ENCODE measurements around the gene ARL8A.
"Not testable (repeated sequence)": the region's sequence is repeated elsewhere in the genome, so short reads cannot be mapped to it uniquely, and the experiment has no call there.

Gene ARL8A

GRCh38 chr1:202113690-202114300, 30.7 kb downstream of the ARL8A start:
- DNase-seq (ENCODE audit: low read depth in 3 of 3) = no peak

- DNase-seq (ENCODE audit: low read depth in 3 of 3) = no peak
Measured at GRCh38 chr1:202112859-202113689, 31.5 kb downstream of the ARL8A start.

- not testable (repeated sequence) for DNase-seq (ENCODE audit: low read depth in 3 of 3)
Measured at GRCh38 chr1:202111589-202111988, 32.9 kb downstream of the ARL8A start.

GRCh38 chr1:202110977-202111376, 33.6 kb downstream of the ARL8A start:
- DNase-seq (ENCODE audit: low read depth in 3 of 3) = no peak

GRCh38 chr1:202107801-202108731, 36.5 kb downstream of the ARL8A start:
- DNase-seq (ENCODE audit: low read depth in 3 of 3) = no peak

- DNase-seq (ENCODE audit: low read depth in 3 of 3) = no peak
Measured at GRCh38 chr1:202107321-202107761, 37.2 kb downstream of the ARL8A start.

GRCh38 chr1:202106340-202107254, 37.9 kb downstream of the ARL8A start:
- no peak for DNase-seq (ENCODE audit: low read depth in 3 of 3)

GRCh38 chr1:202105571-202106339, 38.8 kb downstream of the ARL8A start:
- no peak for DNase-seq (ENCODE audit: low read depth in 3 of 3)

GRCh38 chr1:202104073-202104472, 40.5 kb downstream of the ARL8A start:
- no peak for DNase-seq (ENCODE audit: low read depth in 3 of 3)

- DNase-seq (ENCODE audit: low read depth in 3 of 3) = no peak
Measured at GRCh38 chr1:202101184-202101583, 43.4 kb downstream of the ARL8A start.

- DNase-seq (ENCODE audit: low read depth in 3 of 3) = no peak
Measured at GRCh38 chr1:202093858-202094257, 50.7 kb downstream of the ARL8A start.

- no peak for DNase-seq (ENCODE audit: low read depth in 3 of 3)
Measured at GRCh38 chr1:202090994-202091393, 53.5 kb downstream of the ARL8A start.

- DNase-seq (ENCODE audit: low read depth in 3 of 3) = no peak
Measured at GRCh38 chr1:202088206-202088605, 56.3 kb downstream of the ARL8A start.

GRCh38 chr1:202086579-202087350, 57.8 kb downstream of the ARL8A start:
- no peak for DNase-seq (ENCODE audit: low read depth in 3 of 3)

GRCh38 chr1:202085682-202086373, 58.7 kb downstream of the ARL8A start:
- no peak for DNase-seq (ENCODE audit: low read depth in 3 of 3)

- DNase-seq (ENCODE audit: low read depth in 3 of 3) = no peak
Measured at GRCh38 chr1:202084791-202085681, 59.5 kb downstream of the ARL8A start.

All from stimulated activated CD4-positive, alpha-beta T cell treated with anti-CD3 and anti-CD28 coated beads, TNF-alpha, amount 100 ng/mL, for 48 hours (primary cell).